ENCODE data around the gene SF1.

GRCh38 chr11:64817476-64817875 lies 39.1 kb upstream of the SF1 start:
- TF ChIP-seq CTCF (IDR thresholded peaks at IDR 0.05; ENCODE audit: borderline replicate concordance, extremely low read depth, low read length, poor library complexity, severe bottlenecking) = no peak
- no peak for TF ChIP-seq EZH2 (IDR thresholded peaks at IDR 0.05; ENCODE audit: borderline replicate concordance, low read depth, low read length, severe bottlenecking)
